Trophoblast cell (in vitro differentiated cells and primary cell): ENCODE data around the gene TSPYL2.

Source experiments
- DNase-seq, 2 donors: peaks; one replicate each; pipeline ENCODE4 v3.0.0-alpha.2; 2016
- H2AFZ ChIP-seq: 2 replicates; pipeline ENCODE4 v1.6.1; 2013; ENCODE audit warnings: low read length, moderate library complexity, mild to moderate bottlenecking; ENCODE audit not compliant: insufficient read depth, poor library complexity
- H2AK5ac ChIP-seq: 2 replicates; pipeline ENCODE4 v1.6.1; 2013; ENCODE audit warnings: mild to moderate bottlenecking, low read length
- H2BK120ac ChIP-seq: 2 replicates; pipeline ENCODE4 v1.6.1; 2013; ENCODE audit warnings: low read length, mild to moderate bottlenecking, moderate library complexity; ENCODE audit not compliant: insufficient read depth, poor library complexity
- H2BK12ac ChIP-seq: 2 replicates; pipeline ENCODE4 v1.6.1; 2013; ENCODE audit warnings: mild to moderate bottlenecking, low read length, moderate library complexity
- H2BK5ac ChIP-seq: 2 replicates; pipeline ENCODE4 v1.6.1; 2013; ENCODE audit warnings: low read length, low read depth, moderate library complexity, mild to moderate bottlenecking; ENCODE audit not compliant: poor library complexity
- H3K14ac ChIP-seq: 2 replicates; pipeline ENCODE4 v1.6.1; 2013; ENCODE audit warnings: mild to moderate bottlenecking, low read length
- H3K18ac ChIP-seq: 2 replicates; pipeline ENCODE4 v1.6.1; 2013; ENCODE audit warnings: mild to moderate bottlenecking, low read length
- H3K23ac ChIP-seq: 2 replicates; pipeline ENCODE4 v1.6.1; 2013; ENCODE audit warnings: low read length
- H3K27ac ChIP-seq: 2 replicates; pipeline ENCODE4 v1.5.1; 2013; ENCODE audit warnings: low read depth, mild to moderate bottlenecking, inconsistent platforms, low read length, moderate library complexity
- H3K27me3 ChIP-seq: 2 replicates; pipeline ENCODE4 v1.6.1; 2013; ENCODE audit warnings: inconsistent platforms, mild to moderate bottlenecking, low read length, moderate library complexity; ENCODE audit not compliant: insufficient read depth
- H3K36me3 ChIP-seq, 2 experiments: 1 replicate in 1 of 2; 2 replicates in 1 of 2; pipeline ENCODE4 v1.6.1; 2013; ENCODE audit warnings: low read length in 2 of 2, mild to moderate bottlenecking in 2 of 2, moderate library complexity in 1 of 2; ENCODE audit not compliant: insufficient read depth in 2 of 2, control insufficient read depth in 1 of 2
- H3K4ac ChIP-seq: 2 replicates; pipeline ENCODE4 v1.6.1; 2013; ENCODE audit warnings: low read depth, mild to moderate bottlenecking, low read length, moderate library complexity
- H3K4me1 ChIP-seq, 2 experiments: 1 replicate in 1 of 2; 2 replicates in 1 of 2; pipeline ENCODE4 v1.6.1; 2013; ENCODE audit warnings: low read length in 2 of 2, mild to moderate bottlenecking in 2 of 2, moderate library complexity in 1 of 2; ENCODE audit not compliant: insufficient read depth in 2 of 2, control insufficient read depth in 1 of 2
- H3K4me2 ChIP-seq: 2 replicates; pipeline ENCODE4 v1.6.1; 2013; ENCODE audit warnings: inconsistent platforms, mild to moderate bottlenecking, low read length, moderate library complexity
- H3K4me3 ChIP-seq: 2 replicates; pipeline ENCODE4 v1.5.1; 2013; ENCODE audit warnings: mild to moderate bottlenecking, low read depth, low read length, inconsistent platforms
- H3K79me1 ChIP-seq: one replicate; pipeline ENCODE4 v1.6.1; 2013; ENCODE audit warnings: low read length
- H3K79me2 ChIP-seq: 2 replicates; pipeline ENCODE4 v1.6.1; 2013; ENCODE audit warnings: low read length, mild to moderate bottlenecking; ENCODE audit not compliant: control insufficient read depth, insufficient read depth, poor library complexity
- H3K9ac ChIP-seq: 2 replicates; pipeline ENCODE4 v1.6.1; 2013; ENCODE audit warnings: mild to moderate bottlenecking, low read length
- H3K9me3 ChIP-seq: 2 replicates; pipeline ENCODE4 v1.6.1; 2013; ENCODE audit warnings: low read depth, mild to moderate bottlenecking, control low read depth, inconsistent platforms, low read length; ENCODE audit not compliant: insufficient read depth
- H4K12ac ChIP-seq: 2 replicates; pipeline ENCODE4 v1.6.1; 2013; ENCODE audit warnings: low read depth, mild to moderate bottlenecking, low read length, moderate library complexity
- H4K8ac ChIP-seq: 2 replicates; pipeline ENCODE4 v1.6.1; 2013; ENCODE audit warnings: low read depth, mild to moderate bottlenecking, low read length, moderate library complexity
- H4K91ac ChIP-seq: one replicate; pipeline ENCODE4 v1.6.1; 2013; ENCODE audit warnings: low read depth, mild to moderate bottlenecking, low read length, moderate library complexity
- WGBS: extraction: QIAGEN DNeasy Blood & Tissue Kit; methylation state at CpG from one replicate; pipeline ENCODE4 v1.1.7; 2013; ENCODE audit warnings: missing lambda C conversion rate; ENCODE audit not compliant: insufficient read length, insufficient coverage; ENCODE audit errors: extremely low coverage; 5-methylcytosine and 5-hydroxymethylcytosine counted together

The TSPYL2 gene

GRCh38 chrX:53071604-53072417 is 10.4 kb upstream of the TSPYL2 start:
- Histone ChIP-seq H3K36me3 (no peaks in the 10 kb centered on the region), H3K79me1 (no peaks in the 10 kb centered on the region), H4K8ac (no peak overlapping the region), H3K9ac (no peak overlapping the region), H3K27me3 (no peaks in the 10 kb centered on the region), H3K4me2 (peak overlapping the region; percentile 37), H3K4me1 (no peaks in the 10 kb centered on the region), H2BK12ac (no peak overlapping the region), H3K27ac (no peak overlapping the region), H3K14ac (no peak overlapping the region), H4K91ac (no peak overlapping the region), H3K23ac (no peak overlapping the region), H2BK5ac (no peak overlapping the region), H4K12ac (no peak overlapping the region), H2AFZ (no peak overlapping the region), H3K4ac (no peak overlapping the region), H3K4me3 (peak overlapping the region; percentile 18), H3K18ac (no peak overlapping the region), H3K79me2 (no peaks in the 10 kb centered on the region), H2BK120ac (no peak overlapping the region), H2AK5ac (no peak overlapping the region), H3K9me3 (no peaks in the 10 kb centered on the region)
- WGBS = no CpG with 5 or more reads among the region's 31 CpGs
- peak; percentile 53 to 84 for DNase-seq

DNA sequence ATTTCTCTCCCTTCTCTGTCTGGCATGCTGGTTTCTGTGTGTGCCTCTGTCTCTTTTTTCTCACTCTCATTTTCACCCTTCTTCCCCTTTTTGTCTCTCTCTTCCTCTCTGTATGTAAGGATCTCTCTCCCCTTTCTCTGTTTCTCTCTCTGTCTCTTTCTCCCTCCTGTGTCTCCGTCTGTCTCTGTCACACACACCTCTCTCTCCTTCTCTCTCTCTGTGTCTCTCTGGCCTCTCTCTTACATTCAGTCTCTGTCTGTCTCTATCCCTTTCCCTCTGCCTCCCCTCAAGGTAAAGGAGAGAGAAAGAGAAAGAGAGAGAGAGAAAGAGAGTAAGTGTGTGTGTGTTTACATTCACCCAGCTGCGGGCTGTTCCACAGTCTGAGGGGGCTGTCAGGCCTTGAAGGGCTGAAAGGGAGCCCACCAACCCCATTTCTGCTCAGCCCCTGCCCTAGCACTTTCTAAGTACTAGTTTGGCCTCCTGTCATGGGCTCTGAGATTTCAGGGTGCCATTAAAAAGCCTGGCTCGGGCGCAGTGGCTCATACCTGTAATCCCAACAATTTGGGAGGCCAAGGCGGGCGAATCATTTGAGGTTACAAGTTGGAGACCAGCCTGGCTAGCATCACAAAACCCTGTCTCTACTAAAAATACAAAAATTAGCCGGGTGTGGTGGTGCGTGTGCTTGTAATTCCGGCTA is 9.6 kb upstream of the TSPYL2 start:
- Histone ChIP-seq H3K27me3 (no peaks in the 10 kb centered on the region), H3K36me3 (no peaks in the 10 kb centered on the region), H3K79me2 (no peaks in the 10 kb centered on the region), H3K9me3 (no peaks in the 10 kb centered on the region), H3K4me2 (no peak overlapping the region), H3K4me1 (no peaks in the 10 kb centered on the region), H3K79me1 (no peaks in the 10 kb centered on the region), H3K9ac (no peak overlapping the region), H2BK5ac (no peak overlapping the region), H3K23ac (no peak overlapping the region), H3K14ac (no peak overlapping the region), H3K4ac (no peak overlapping the region), H4K91ac (no peak overlapping the region), H3K18ac (no peak overlapping the region), H2AK5ac (no peak overlapping the region), H3K4me3 (no peak overlapping the region), H3K27ac (no peak overlapping the region), H4K12ac (no peak overlapping the region), H2BK120ac (no peak overlapping the region), H4K8ac (no peak overlapping the region), H2BK12ac (no peak overlapping the region), H2AFZ (no peak overlapping the region)
- WGBS = no CpG with 5 or more reads among the region's 9 CpGs
- no peak for DNase-seq

- Histone ChIP-seq H2AFZ (no peak overlapping the region), H3K4me2 (no peak overlapping the region), H4K12ac (no peak overlapping the region), H3K4me3 (no peak overlapping the region), H2BK120ac (no peak overlapping the region), H3K14ac (no peak overlapping the region), H3K4ac (no peak overlapping the region), H2AK5ac (no peak overlapping the region), H3K79me1 (no peaks in the 10 kb centered on the region), H3K9ac (no peak overlapping the region), H4K91ac (no peak overlapping the region), H3K27ac (no peak overlapping the region), H2BK12ac (no peak overlapping the region), H4K8ac (no peak overlapping the region), H3K4me1 (no peaks in the 10 kb centered on the region), H3K9me3 (no peaks in the 10 kb centered on the region), H3K23ac (no peak overlapping the region), H3K79me2 (no peaks in the 10 kb centered on the region), H3K27me3 (no peaks in the 10 kb centered on the region), H3K36me3 (no peaks in the 10 kb centered on the region), H3K18ac (no peak overlapping the region), H2BK5ac (no peak overlapping the region)
- WGBS = no CpG with 5 or more reads among the region's 6 CpGs
- DNase-seq = no peak
Observed at GRCh38 chrX:53073115-53073586, 9.0 kb upstream of the TSPYL2 start.

DNA sequence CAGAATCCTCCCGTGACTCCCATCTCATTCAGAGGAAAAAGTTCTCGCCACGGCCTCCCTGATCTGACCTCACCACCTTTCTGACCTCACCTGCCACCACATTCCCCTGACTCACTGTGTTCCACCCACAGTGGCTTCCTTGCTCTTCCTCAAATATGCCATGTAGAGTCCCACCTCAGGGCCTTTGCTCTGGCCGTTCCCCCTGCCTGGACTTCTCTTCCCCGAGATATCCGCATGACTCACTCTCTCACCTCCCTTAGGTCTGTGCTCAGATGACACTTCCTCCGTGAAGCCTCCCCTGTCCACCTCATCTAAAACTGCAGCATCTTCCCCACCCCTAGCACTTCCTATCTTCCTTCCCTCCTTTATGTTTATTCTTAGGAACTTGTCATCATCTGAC is 7.2 kb upstream of the TSPYL2 start:
- H2AK5ac ChIP-seq = no peak overlapping the region
- no peak overlapping the region for H3K4me3 ChIP-seq
- no peak overlapping the region for H2AFZ ChIP-seq
- no peaks in the 10 kb centered on the region for H3K79me1 ChIP-seq
- H3K4me1 ChIP-seq = no peaks in the 10 kb centered on the region
- no CpG with 5 or more reads among the region's 7 CpGs for WGBS
- H3K23ac ChIP-seq = no peak overlapping the region
- H3K14ac ChIP-seq = no peak overlapping the region
- H3K27ac ChIP-seq = no peak overlapping the region
- H2BK5ac ChIP-seq = no peak overlapping the region
- no peak overlapping the region for H2BK120ac ChIP-seq
- H3K36me3 ChIP-seq = no peaks in the 10 kb centered on the region
- H4K91ac ChIP-seq = no peak overlapping the region
- H3K9me3 ChIP-seq = no peaks in the 10 kb centered on the region
- H4K8ac ChIP-seq = no peak overlapping the region
- no peak overlapping the region for H4K12ac ChIP-seq
- H2BK12ac ChIP-seq = no peak overlapping the region
- no peaks in the 10 kb centered on the region for H3K27me3 ChIP-seq
- H3K9ac ChIP-seq = no peak overlapping the region
- H3K4me2 ChIP-seq = no peak overlapping the region
- no peak overlapping the region for H3K18ac ChIP-seq
- no peaks in the 10 kb centered on the region for H3K79me2 ChIP-seq
- no peak overlapping the region for H3K4ac ChIP-seq
- DNase-seq = peak; percentile 61 to 65
